MM.1S (cell line): ENCODE data around the gene ADCY10.

Source experiments
- CTCF ChIP-seq: fragments of 300-600 bp; sonication (generic); IDR thresholded peaks from 2 replicates; pipeline ENCODE4 v1.5.1; 2016; ENCODE audit warnings: antibody characterized with exemption, low read length, mixed read lengths
- EZH2 ChIP-seq: fragments of 300-600 bp; sonication (generic); optimal IDR thresholded peaks from 2 replicates; pipeline ENCODE3; 2017; ENCODE audit warnings: low read depth, mild to moderate bottlenecking, antibody characterized with exemption, low read length, mixed read lengths
- EZH2phosphoT487 ChIP-seq: fragments of 300-600 bp; sonication (generic); IDR thresholded peaks from 2 replicates; pipeline ENCODE4 v1.6.1; 2018; ENCODE audit warnings: antibody characterized with exemption, low read length

GRCh38 chr1:167905182-167905581 is 8.8 kb downstream of the ADCY10 start:
- TF ChIP-seq CTCF (no peak), EZH2 (no peak), EZH2phosphoT487 (no peak)
